Left lung (tissue), 10 donors: ENCODE measurements around the gene PGAM2. TPM values are rescaled to one million over a fixed set of nuclear protein-coding genes. Genes with fewer than 3 reads are reported as not detected.
A peak's percentile ranks its signal among the peaks of the same experiment; 100 is the strongest.

Experiments used
- ATAC-seq: fragments of 200-7000 bp; cut with Tn5 transposase; one replicate; pipeline ENCODE4 v1.9.1; 2020; ENCODE audit warnings: moderate library complexity
- DNase-seq, 4 donors: peaks; one replicate each; pipeline ENCODE4 v3.0.0-alpha.2; 2013 to 2020
- H3K27ac ChIP-seq, 2 donors: fragments of 200-600 bp; sonication (generic) in 1 of 2; one replicate each; pipeline versions ENCODE4 v1.5.0 to v1.8.0; 2020 to 2021
- H3K27me3 ChIP-seq, 2 donors: fragments of 200-600 bp; sonication (generic) in 1 of 2; one replicate each; pipeline versions ENCODE4 v1.5.0 to v1.8.0; 2020 to 2021
- H3K36me3 ChIP-seq, 2 donors: fragments of 200-600 bp; sonication (generic) in 1 of 2; one replicate each; pipeline versions ENCODE4 v1.5.0 to v1.8.0; 2020 to 2021
- H3K4me1 ChIP-seq, 2 donors: fragments of 200-600 bp; one replicate each; pipeline ENCODE4 v1.8.0; 2021
- H3K4me3 ChIP-seq, 2 donors: fragments of 200-600 bp; sonication (generic) in 1 of 2; one replicate each; pipeline versions ENCODE4 v1.5.0 to v1.8.0; 2020 to 2021; ENCODE audit warnings: mild to moderate bottlenecking in 1 of 2
- H3K9me3 ChIP-seq, 2 donors: fragments of 200-600 bp; sonication (generic) in 1 of 2; one replicate each; pipeline versions ENCODE4 v1.5.0 to v1.8.0; 2020 to 2021
- CTCF ChIP-seq, 2 donors: fragments of 200-600 bp; sonication (generic) in 1 of 2; IDR thresholded peaks; one replicate each; pipeline versions ENCODE4 v1.5.0 to v1.8.0; 2021; ENCODE audit warnings: antibody characterized with exemption in 2 of 2
- intact Hi-C, 2 donors: fragments of 100-400 bp; cut with DNase I; formaldehyde crosslinking; loops; one replicate each; pipeline versions ENCODE4 v1.11.2 to v1.14.2; 2022
- polyA plus RNA-seq, 6 donors: library from polyadenylated mRNA; unstranded; fragments of 120-200 nt; gene quantifications; one replicate each; pipeline ENCODE4 v1.2.1, GENCODE V29; 2013; ENCODE audit not compliant: insufficient read length in 6 of 6
- total RNA-seq, 2 donors: library from RNA; stranded (reverse); fragmentation: NEBNext Ultra II Directional; extraction: Animal tissue kit (Norgen Biotek cat#: 25700); gene quantifications; one replicate each; pipeline ENCODE4 v1.2.1, GENCODE V29; 2021
- donor health status: DM: no; HTN: yes; CAD: no.
- donor health status: DM: no; HTN: no; CAD: no.

The PGAM2 gene
- total and polyA plus RNA-seq, 8 donors = 0.24 to 0.79 (median 0.52) TPM; not detected in 2

- peak; percentile 81 for ATAC-seq
- TF ChIP-seq CTCF (IDR thresholded peaks at IDR 0.05) = no peak
- intact Hi-C loops = no loop called here
Measured at GRCh38 chr7:44073664-44074348, 8.4 kb upstream of the PGAM2 start.

GRCh38 chr7:44072364-44073231 lies 7.2 kb upstream of the PGAM2 start:
- no peak overlapping the region for H3K4me3 ChIP-seq
- intact Hi-C loops = no loop called here
- peaks cover 0 to 33% of the 10 kb centered on the region in 2 donors for H3K4me1 ChIP-seq
- peaks cover 0 to 52% of the 10 kb centered on the region in 2 donors for H3K36me3 ChIP-seq
- H3K9me3 ChIP-seq = no peaks in the 10 kb centered on the region
- ATAC-seq = peak; percentile 33
- peak overlapping the region in 1 of 2 donors; percentile 91 for H3K27ac ChIP-seq
- peak in 3 of 4 donors; percentile 56 to 75 (median 59) for DNase-seq
- TF ChIP-seq CTCF (IDR thresholded peaks at IDR 0.05) = peak; percentile 45 to 68
- no peaks in the 10 kb centered on the region for H3K27me3 ChIP-seq

More at GRCh38 chr7:44073664-44074348, 8.4 kb upstream of the PGAM2 start:
- Histone ChIP-seq H3K27ac (peak overlapping the region; percentile 42 to 91), H3K36me3 (peaks cover 0 to 64% of the 10 kb centered on the region in 2 donors), H3K4me1 (peaks cover 0 to 33% of the 10 kb centered on the region in 2 donors), H3K9me3 (no peaks in the 10 kb centered on the region), H3K4me3 (peak overlapping the region in 1 of 2 donors; percentile 16), H3K27me3 (no peaks in the 10 kb centered on the region)
- peak in 2 of 4 donors; percentile 90 to 95 for DNase-seq

DNA sequence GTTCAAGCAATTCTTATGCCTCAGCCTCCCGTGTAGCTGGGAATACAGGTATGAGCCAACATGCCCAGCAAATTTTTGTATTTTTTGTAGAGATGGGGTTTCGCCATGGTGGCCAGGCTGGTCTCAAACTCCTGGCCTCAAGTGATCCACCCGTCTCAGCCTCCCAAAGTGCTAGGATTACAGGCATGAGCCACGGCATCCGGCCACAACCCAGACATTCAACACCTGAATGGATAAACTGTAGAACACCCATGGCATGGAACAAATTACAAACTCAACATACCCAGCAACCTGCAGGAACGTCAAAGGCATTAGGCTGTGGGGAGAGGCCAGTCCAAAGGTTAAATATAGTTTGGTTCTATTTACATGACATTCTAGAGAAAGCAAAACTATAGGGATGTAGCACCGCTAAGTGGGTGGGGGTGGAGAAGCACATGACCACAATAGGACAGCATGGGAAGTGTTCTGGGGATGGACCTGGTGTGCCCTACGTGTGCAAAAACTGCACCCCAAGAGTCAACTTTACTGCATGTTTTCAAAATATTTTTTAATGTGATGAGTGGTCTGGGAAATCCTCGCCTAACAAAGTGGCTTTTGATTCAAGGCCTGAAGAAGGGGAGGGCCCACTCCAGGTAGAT lies 6.5 kb upstream of the PGAM2 start:
- Histone ChIP-seq H3K27me3 (no peaks in the 10 kb centered on the region), H3K4me3 (no peak overlapping the region), H3K4me1 (peaks cover 0 to 33% of the 10 kb centered on the region in 2 donors), H3K36me3 (peaks cover 0 to 44% of the 10 kb centered on the region in 2 donors), H3K27ac (no peak overlapping the region), H3K9me3 (no peaks in the 10 kb centered on the region)
- ATAC-seq (no peak), DNase-seq (peak in 2 of 4 donors; percentile 1 to 8)
- TF ChIP-seq CTCF (IDR thresholded peaks at IDR 0.05) = no peak
- intact Hi-C loops = no loop called here

GRCh38 chr7:44068054-44068453 lies 2.7 kb upstream of the PGAM2 start:
- ATAC-seq (no peak), DNase-seq (peak in 2 of 4 donors; percentile 16 to 34)
- intact Hi-C loops = no loop called here
- Histone ChIP-seq H3K9me3 (no peaks in the 10 kb centered on the region), H3K36me3 (peaks cover 0 to 7% of the 10 kb centered on the region in 2 donors), H3K27me3 (no peaks in the 10 kb centered on the region), H3K27ac (no peak overlapping the region), H3K4me1 (peaks cover 0 to 24% of the 10 kb centered on the region in 2 donors), H3K4me3 (no peak overlapping the region)
- TF ChIP-seq CTCF (IDR thresholded peaks at IDR 0.05) = no peak
